Astrocyte (in vitro differentiated cells and primary cell): ENCODE measurements around the gene POU2AF1. TPM values are rescaled to one million over a fixed set of nuclear protein-coding genes. Genes with fewer than 3 reads are reported as not detected.

ENCODE experiments used
- DNase-seq: peaks from one replicate; pipeline ENCODE4 v3.0.0-alpha.2; 2010; ENCODE audit warnings: low read depth
- FAIRE-seq: peaks from 2 replicates; lab custom pipeline; 2011; peaks lifted over from hg19 to GRCh38; lab: Jason Lieb, UNC
- H2AFZ ChIP-seq: 2 replicates; pipeline ENCODE4 v1.6.0; 2012; ENCODE audit warnings: low read depth, low read length, inconsistent platforms
- H3K27ac ChIP-seq: 2 replicates; pipeline ENCODE4 v1.5.1; 2011; ENCODE audit warnings: low read depth, low read length, inconsistent platforms
- H3K27me3 ChIP-seq: 2 replicates; pipeline ENCODE4 v1.6.0; 2011; ENCODE audit warnings: low read length, inconsistent platforms; ENCODE audit not compliant: insufficient read depth
- H3K36me3 ChIP-seq: 2 replicates; pipeline ENCODE4 v1.5.1; 2011; ENCODE audit warnings: low read length, inconsistent platforms; ENCODE audit not compliant: insufficient read depth
- H3K4me1 ChIP-seq: 2 replicates; pipeline ENCODE4 v1.5.1; 2011; ENCODE audit warnings: low read length, inconsistent platforms; ENCODE audit not compliant: insufficient read depth
- H3K4me2 ChIP-seq: 2 replicates; pipeline ENCODE4 v1.6.0; 2012; ENCODE audit warnings: low read length, inconsistent platforms
- H3K4me3 ChIP-seq: 2 replicates; pipeline ENCODE4 v1.5.1; 2011; ENCODE audit warnings: low read depth, mild to moderate bottlenecking, low read length, inconsistent platforms; ENCODE audit not compliant: insufficient read depth
- H3K79me2 ChIP-seq: 2 replicates; pipeline ENCODE4 v1.6.0; 2012; ENCODE audit warnings: mild to moderate bottlenecking, low read length, inconsistent platforms; ENCODE audit not compliant: insufficient read depth
- H3K9ac ChIP-seq: 2 replicates; pipeline ENCODE4 v1.6.0; 2012; ENCODE audit warnings: mild to moderate bottlenecking, low read length, inconsistent platforms
- H3K9me3 ChIP-seq: 2 replicates; pipeline ENCODE4 v1.5.1; 2012; ENCODE audit warnings: low read depth, mild to moderate bottlenecking, low read length, inconsistent platforms; ENCODE audit not compliant: insufficient read depth
- H4K20me1 ChIP-seq: 2 replicates; pipeline ENCODE4 v1.6.0; 2012; ENCODE audit warnings: low read length, inconsistent platforms; ENCODE audit not compliant: insufficient read depth
- H3K27ac Mint-ChIP-seq: one replicate; pipeline ENCODE4 v1.8.0; 2021; ENCODE audit warnings: mild to moderate bottlenecking, mixed read lengths; ENCODE audit not compliant: unreplicated experiment
- H3K27me3 Mint-ChIP-seq: one replicate; pipeline ENCODE4 v1.8.0; 2021; ENCODE audit warnings: low read depth, mixed read lengths; ENCODE audit not compliant: unreplicated experiment
- H3K36me3 Mint-ChIP-seq: one replicate; pipeline ENCODE4 v1.8.0; 2021; ENCODE audit warnings: low read depth, mixed read lengths; ENCODE audit not compliant: unreplicated experiment
- H3K4me1 Mint-ChIP-seq: one replicate; pipeline ENCODE4 v1.8.0; 2021; ENCODE audit warnings: low read depth, mixed read lengths; ENCODE audit not compliant: unreplicated experiment
- H3K4me3 Mint-ChIP-seq: one replicate; pipeline ENCODE4 v1.8.0; 2021; ENCODE audit warnings: mild to moderate bottlenecking, moderate library complexity, mixed read lengths; ENCODE audit not compliant: unreplicated experiment
- H3K9me3 Mint-ChIP-seq: one replicate; pipeline ENCODE4 v1.8.0; 2021; ENCODE audit warnings: mild to moderate bottlenecking, mixed read lengths; ENCODE audit not compliant: unreplicated experiment
- EZH2 ChIP-seq: IDR thresholded peaks from 2 replicates; pipeline ENCODE4 v1.6.1; 2012; ENCODE audit warnings: mild to moderate bottlenecking, low read length, inconsistent platforms; ENCODE audit not compliant: insufficient read depth
- total RNA-seq: library from RNA; stranded (reverse); gene quantifications from 2 replicates; pipeline ENCODE4 v1.2.1, GENCODE V29; 2021
- TF ChIP-seq, protein P1 (sequence below): IDR thresholded peaks from 2 replicates; pipeline ENCODE4 v1.5.1; 2011; ENCODE audit warnings: low read depth, mild to moderate bottlenecking, inconsistent platforms, low read length, moderate library complexity; ENCODE audit not compliant: insufficient read depth

Gene POU2AF1
- total RNA-seq, 1 donor from 2014 or later: not detected

DNA sequence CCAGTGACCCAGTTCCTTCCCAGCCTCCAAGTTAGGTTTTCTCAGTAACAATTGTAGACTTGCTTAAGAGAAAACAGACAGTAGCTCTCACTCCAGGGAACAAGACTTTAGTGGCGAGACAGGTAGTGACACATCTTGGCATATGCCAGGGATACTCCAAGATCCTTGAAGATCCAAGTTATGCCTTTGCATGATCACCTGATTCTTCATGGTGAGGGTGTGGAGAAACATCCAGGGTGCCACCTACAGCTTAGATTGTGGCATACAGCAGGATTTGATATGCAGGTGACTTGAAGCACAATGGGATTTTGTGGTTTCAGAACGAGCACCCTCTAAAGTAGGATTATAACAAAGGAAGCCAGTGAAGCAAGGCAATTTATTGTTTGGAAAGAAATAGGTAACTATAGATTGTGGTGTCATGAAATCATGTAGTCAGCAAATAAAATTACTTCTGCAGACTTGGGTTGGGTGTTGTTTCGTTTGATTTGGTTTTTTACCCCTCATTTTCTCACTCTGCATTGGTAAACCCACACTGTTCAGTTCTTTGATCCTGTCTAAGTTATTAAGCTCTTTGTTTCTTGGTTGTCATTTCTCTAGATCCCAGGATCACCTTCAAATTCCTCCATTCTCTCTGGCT is 71.5 kb downstream of the POU2AF1 start:
- no peak for TF ChIP-seq EZH2
- TF ChIP-seq, protein P1, sequence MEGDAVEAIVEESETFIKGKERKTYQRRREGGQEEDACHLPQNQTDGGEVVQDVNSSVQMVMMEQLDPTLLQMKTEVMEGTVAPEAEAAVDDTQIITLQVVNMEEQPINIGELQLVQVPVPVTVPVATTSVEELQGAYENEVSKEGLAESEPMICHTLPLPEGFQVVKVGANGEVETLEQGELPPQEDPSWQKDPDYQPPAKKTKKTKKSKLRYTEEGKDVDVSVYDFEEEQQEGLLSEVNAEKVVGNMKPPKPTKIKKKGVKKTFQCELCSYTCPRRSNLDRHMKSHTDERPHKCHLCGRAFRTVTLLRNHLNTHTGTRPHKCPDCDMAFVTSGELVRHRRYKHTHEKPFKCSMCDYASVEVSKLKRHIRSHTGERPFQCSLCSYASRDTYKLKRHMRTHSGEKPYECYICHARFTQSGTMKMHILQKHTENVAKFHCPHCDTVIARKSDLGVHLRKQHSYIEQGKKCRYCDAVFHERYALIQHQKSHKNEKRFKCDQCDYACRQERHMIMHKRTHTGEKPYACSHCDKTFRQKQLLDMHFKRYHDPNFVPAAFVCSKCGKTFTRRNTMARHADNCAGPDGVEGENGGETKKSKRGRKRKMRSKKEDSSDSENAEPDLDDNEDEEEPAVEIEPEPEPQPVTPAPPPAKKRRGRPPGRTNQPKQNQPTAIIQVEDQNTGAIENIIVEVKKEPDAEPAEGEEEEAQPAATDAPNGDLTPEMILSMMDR: no peak
- Histone ChIP-seq H3K9me3 (no peaks in the 10 kb centered on the region), H3K27ac (no peak overlapping the region), H3K4me3 (no peak overlapping the region), H3K27me3 (peaks cover 15% of the 10 kb centered on the region), H3K36me3 (no peaks in the 10 kb centered on the region), H3K4me1 (no peaks in the 10 kb centered on the region), H2AFZ (no peak overlapping the region), H4K20me1 (no peaks in the 10 kb centered on the region), H3K79me2 (no peaks in the 10 kb centered on the region), H3K9ac (no peak overlapping the region), H3K4me2 (no peak overlapping the region)
- Mint-ChIP-seq H3K9me3 (no peaks in the 10 kb centered on the region), H3K36me3 (no peaks in the 10 kb centered on the region), H3K4me3 (no peak overlapping the region), H3K27ac (no peak overlapping the region), H3K4me1 (no peaks in the 10 kb centered on the region), H3K27me3 (peaks cover 20% of the 10 kb centered on the region)
- FAIRE-seq (no peak), DNase-seq (no peak)

DNA sequence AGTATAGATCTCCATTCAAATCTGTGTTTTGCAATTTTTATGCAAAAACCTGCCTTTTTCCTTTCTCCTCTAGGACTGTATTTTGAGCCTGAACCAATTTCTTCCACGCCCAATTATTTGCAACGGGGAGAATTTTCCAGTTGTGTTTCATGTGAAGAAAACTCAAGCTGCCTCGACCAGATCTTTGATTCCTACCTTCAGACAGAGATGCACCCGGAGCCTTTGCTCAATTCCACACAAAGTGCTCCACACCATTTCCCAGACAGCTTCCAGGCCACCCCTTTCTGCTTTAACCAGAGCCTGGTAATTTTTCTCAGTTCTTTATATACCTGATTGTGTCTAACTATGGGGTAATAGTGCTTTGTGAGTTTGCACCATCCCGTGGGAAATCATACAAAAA is 72.8 kb downstream of the POU2AF1 start:
- no peak for FAIRE-seq
- TF ChIP-seq, protein P1: no peak
- TF ChIP-seq EZH2: no peak
- H3K36me3 ChIP-seq: no peaks in the 10 kb centered on the region
- H3K27me3 Mint-ChIP-seq: peaks cover 32% of the 10 kb centered on the region
- no peaks in the 10 kb centered on the region for H3K9me3 ChIP-seq
- no peak overlapping the region for H3K4me3 Mint-ChIP-seq
- H4K20me1 ChIP-seq: no peaks in the 10 kb centered on the region
- no peak overlapping the region for H3K27ac Mint-ChIP-seq
- no peaks in the 10 kb centered on the region for H3K36me3 Mint-ChIP-seq
- H3K4me1 Mint-ChIP-seq: no peaks in the 10 kb centered on the region
- H3K27me3 ChIP-seq: peaks cover 22% of the 10 kb centered on the region
- H3K9ac ChIP-seq: no peak overlapping the region
- no peak overlapping the region for H3K4me3 ChIP-seq
- no peaks in the 10 kb centered on the region for H3K79me2 ChIP-seq
- H3K9me3 Mint-ChIP-seq: no peaks in the 10 kb centered on the region
- no peaks in the 10 kb centered on the region for H3K4me1 ChIP-seq
- no peak overlapping the region for H3K4me2 ChIP-seq
- H3K27ac ChIP-seq: no peak overlapping the region
- DNase-seq: no peak
- no peak overlapping the region for H2AFZ ChIP-seq

- no peaks in the 10 kb centered on the region for H3K4me1 Mint-ChIP-seq
- H3K9ac ChIP-seq: no peak overlapping the region
- H3K27me3 Mint-ChIP-seq: peaks cover 37% of the 10 kb centered on the region
- H3K4me3 Mint-ChIP-seq: no peak overlapping the region
- H3K27ac Mint-ChIP-seq: no peak overlapping the region
- no peaks in the 10 kb centered on the region for H3K9me3 Mint-ChIP-seq
- TF ChIP-seq, protein P1: no peak
- TF ChIP-seq EZH2: no peak
- H3K27ac ChIP-seq: no peak overlapping the region
- no peak for DNase-seq
- no peak overlapping the region for H2AFZ ChIP-seq
- no peaks in the 10 kb centered on the region for H3K4me1 ChIP-seq
- H3K36me3 Mint-ChIP-seq: no peaks in the 10 kb centered on the region
- no peak for FAIRE-seq
- H3K79me2 ChIP-seq: no peaks in the 10 kb centered on the region
- no peaks in the 10 kb centered on the region for H3K36me3 ChIP-seq
- H3K4me2 ChIP-seq: no peak overlapping the region
- H4K20me1 ChIP-seq: no peaks in the 10 kb centered on the region
- H3K27me3 ChIP-seq: peaks cover 26% of the 10 kb centered on the region
- no peak overlapping the region for H3K4me3 ChIP-seq
- no peaks in the 10 kb centered on the region for H3K9me3 ChIP-seq
Measured at GRCh38 chr11:111305876-111306275, 73.2 kb downstream of the POU2AF1 start.
